ENCODE measurements around the gene ZBTB16. TPM values are rescaled to one million over a fixed set of nuclear protein-coding genes. Genes with fewer than 3 reads are reported as not detected.

ZBTB16 gene
- total RNA-seq, 2 experiments from 2014 or later: 19.1 to 20.6 TPM

DNA sequence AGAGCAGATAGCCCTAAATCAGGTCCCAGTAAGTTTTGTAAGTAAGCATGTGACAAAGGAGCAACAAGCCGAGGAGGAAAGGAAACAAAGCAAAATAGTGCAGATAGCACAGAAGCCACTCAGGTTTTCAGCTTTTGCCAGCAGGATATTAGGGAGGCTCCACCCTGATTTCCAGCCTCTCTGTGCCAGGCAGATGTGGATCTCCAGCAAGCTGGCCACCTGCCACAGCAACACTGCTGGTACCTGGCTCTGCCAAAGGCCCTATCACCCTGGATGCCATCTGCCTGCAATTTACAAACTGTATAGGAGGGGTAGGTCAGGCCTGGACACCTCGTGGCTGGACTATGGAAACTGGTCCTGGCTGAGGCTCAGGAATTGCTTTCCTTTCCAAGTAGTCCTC, 224.5 kb downstream of the ZBTB16 start:
- no peaks in the 10 kb centered on the region for H3K9me3 Mint-ChIP-seq
- Histone ChIP-seq H3K27ac (ENCODE audit: low read depth in 1 of 2, low read length in 2 of 2) (no peak overlapping the region), H3K36me3 (ENCODE audit: insufficient read depth, low read length) (no peaks in the 10 kb centered on the region), H3K27me3 (ENCODE audit: control insufficient read depth in 1 of 2, insufficient read depth in 2 of 2, low read length in 2 of 2) (no peaks in the 10 kb centered on the region), H3K4me1 (ENCODE audit: insufficient read depth, low read length) (no peaks in the 10 kb centered on the region), H3K4me3 (ENCODE audit: low read length) (no peak overlapping the region), H3K9me3 (ENCODE audit: control insufficient read depth in 1 of 2, insufficient read depth in 1 of 2, low read length in 2 of 2) (no peaks in the 10 kb centered on the region)
- ChIA-PET CTCF (no interaction called here), POLR2A (no interaction called here)
- no peak for DNase-seq
- no peak overlapping the region for H3K4me3 Mint-ChIP-seq
- peaks cover 9% of the 10 kb centered on the region for H3K27me3 Mint-ChIP-seq
- H3K36me3 Mint-ChIP-seq (ENCODE audit: low read depth): no peaks in the 10 kb centered on the region
- H3K27ac Mint-ChIP-seq: no peak overlapping the region
- ATAC-seq (ENCODE audit: poor library complexity): no peak
- intact Hi-C loops (cut with DNase I, micrococcal nuclease): loop anchor here (5.0 kb wide), 2 partner anchors 478 to 1993 kb away; no protein-coding TSS in a partner anchor
- no peaks in the 10 kb centered on the region for H3K4me1 Mint-ChIP-seq (ENCODE audit: low read depth)
- TF ChIP-seq, protein P1, sequence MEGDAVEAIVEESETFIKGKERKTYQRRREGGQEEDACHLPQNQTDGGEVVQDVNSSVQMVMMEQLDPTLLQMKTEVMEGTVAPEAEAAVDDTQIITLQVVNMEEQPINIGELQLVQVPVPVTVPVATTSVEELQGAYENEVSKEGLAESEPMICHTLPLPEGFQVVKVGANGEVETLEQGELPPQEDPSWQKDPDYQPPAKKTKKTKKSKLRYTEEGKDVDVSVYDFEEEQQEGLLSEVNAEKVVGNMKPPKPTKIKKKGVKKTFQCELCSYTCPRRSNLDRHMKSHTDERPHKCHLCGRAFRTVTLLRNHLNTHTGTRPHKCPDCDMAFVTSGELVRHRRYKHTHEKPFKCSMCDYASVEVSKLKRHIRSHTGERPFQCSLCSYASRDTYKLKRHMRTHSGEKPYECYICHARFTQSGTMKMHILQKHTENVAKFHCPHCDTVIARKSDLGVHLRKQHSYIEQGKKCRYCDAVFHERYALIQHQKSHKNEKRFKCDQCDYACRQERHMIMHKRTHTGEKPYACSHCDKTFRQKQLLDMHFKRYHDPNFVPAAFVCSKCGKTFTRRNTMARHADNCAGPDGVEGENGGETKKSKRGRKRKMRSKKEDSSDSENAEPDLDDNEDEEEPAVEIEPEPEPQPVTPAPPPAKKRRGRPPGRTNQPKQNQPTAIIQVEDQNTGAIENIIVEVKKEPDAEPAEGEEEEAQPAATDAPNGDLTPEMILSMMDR (IDR thresholded peaks at IDR 0.05): no peak

DNA sequence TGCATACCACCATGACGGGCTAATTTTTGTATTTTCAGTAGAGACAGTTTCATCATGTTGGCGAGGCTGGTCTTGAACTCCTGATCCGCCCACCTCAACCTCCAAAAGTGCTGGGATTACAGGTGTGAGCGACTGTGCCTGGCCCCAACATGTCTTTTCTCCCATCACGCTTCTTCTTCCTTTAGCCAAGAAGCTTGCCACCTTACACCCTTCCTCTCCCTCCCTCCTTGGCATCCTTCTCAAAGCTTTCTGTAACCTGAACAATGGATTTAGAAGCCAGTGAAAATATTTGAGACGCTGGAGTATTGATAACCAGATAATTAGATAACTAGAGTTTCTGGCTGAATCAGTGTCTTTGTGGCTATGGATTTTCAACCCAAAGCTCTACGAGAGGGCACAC, 225.4 kb downstream of the ZBTB16 start:
- Mint-ChIP-seq H3K4me1 (ENCODE audit: low read depth) (no peaks in the 10 kb centered on the region), H3K9me3 (no peaks in the 10 kb centered on the region), H3K27ac (no peak overlapping the region), H3K36me3 (ENCODE audit: low read depth) (no peaks in the 10 kb centered on the region), H3K4me3 (no peak overlapping the region), H3K27me3 (peaks cover under 1% of the 10 kb centered on the region)
- Histone ChIP-seq H3K36me3 (ENCODE audit: insufficient read depth, low read length) (no peaks in the 10 kb centered on the region), H3K27ac (ENCODE audit: low read depth in 1 of 2, low read length in 2 of 2) (no peak overlapping the region), H3K4me3 (ENCODE audit: low read length) (no peak overlapping the region), H3K27me3 (ENCODE audit: control insufficient read depth in 1 of 2, insufficient read depth in 2 of 2, low read length in 2 of 2) (no peaks in the 10 kb centered on the region), H3K9me3 (ENCODE audit: control insufficient read depth in 1 of 2, insufficient read depth in 1 of 2, low read length in 2 of 2) (no peaks in the 10 kb centered on the region), H3K4me1 (ENCODE audit: insufficient read depth, low read length) (no peaks in the 10 kb centered on the region)
- DNase-seq (no peak), ATAC-seq (ENCODE audit: poor library complexity) (no peak)
- ChIA-PET POLR2A (no interaction called here), CTCF (no interaction called here)
- intact Hi-C loops (cut with DNase I, micrococcal nuclease): loop anchor here (5.0 kb wide), 2 partner anchors 477 to 1992 kb away; no protein-coding TSS in a partner anchor
- TF ChIP-seq, protein P1 (IDR thresholded peaks at IDR 0.05): no peak

DNA sequence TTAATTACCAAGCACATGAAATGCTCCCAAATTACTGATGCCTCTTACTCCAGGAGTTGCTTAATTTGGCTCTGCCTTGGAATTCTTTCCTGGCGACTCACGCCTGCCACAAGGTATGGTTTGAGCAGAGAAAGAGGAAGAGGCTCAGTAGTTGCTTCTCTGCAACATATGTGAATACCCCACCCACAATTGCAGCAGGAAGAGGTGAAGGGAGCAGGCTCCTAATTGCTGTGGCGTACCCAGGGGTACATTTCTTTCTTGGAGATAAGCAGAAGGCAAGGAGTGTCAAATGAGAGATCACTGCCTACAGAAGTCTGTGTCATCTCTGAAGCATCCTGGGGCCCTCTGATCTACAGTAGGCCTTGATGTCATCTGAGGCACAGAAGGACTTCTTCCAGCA, 226.1 kb downstream of the ZBTB16 start:
- ChIA-PET CTCF (no interaction called here), POLR2A (no interaction called here)
- Mint-ChIP-seq H3K9me3 (no peaks in the 10 kb centered on the region), H3K4me3 (no peak overlapping the region), H3K4me1 (ENCODE audit: low read depth) (no peaks in the 10 kb centered on the region), H3K27ac (no peak overlapping the region), H3K27me3 (peaks cover 5% of the 10 kb centered on the region), H3K36me3 (ENCODE audit: low read depth) (no peaks in the 10 kb centered on the region)
- no peak overlapping the region for H3K27ac ChIP-seq (ENCODE audit: low read depth in 1 of 2, low read length in 2 of 2)
- H3K27me3 ChIP-seq (ENCODE audit: control insufficient read depth in 1 of 2, insufficient read depth in 2 of 2, low read length in 2 of 2): no peaks in the 10 kb centered on the region
- TF ChIP-seq, protein P1 (IDR thresholded peaks at IDR 0.05): no peak
- no peaks in the 10 kb centered on the region for H3K36me3 ChIP-seq (ENCODE audit: insufficient read depth, low read length)
- intact Hi-C loops (cut with DNase I, micrococcal nuclease): no loop called here
- no peak for DNase-seq
- ATAC-seq (ENCODE audit: poor library complexity): no peak
- no peaks in the 10 kb centered on the region for H3K9me3 ChIP-seq (ENCODE audit: control insufficient read depth in 1 of 2, insufficient read depth in 1 of 2, low read length in 2 of 2)
- H3K4me1 ChIP-seq (ENCODE audit: insufficient read depth, low read length): no peaks in the 10 kb centered on the region
- no peak overlapping the region for H3K4me3 ChIP-seq (ENCODE audit: low read length)
